T1000 (cell line): Measurements from ENCODE around the gene HYAL4.
"Not testable (repeated sequence)": the region's sequence is repeated elsewhere in the genome, so short reads cannot be mapped to it uniquely, and the experiment has no call there.

ENCODE experiments used
- DNase-seq: peaks from one replicate; lab custom pipeline; 2025; ENCODE audit warnings: mixed read lengths; lab: John Stamatoyannopoulos, UW

HYAL4 gene

GRCh38 chr7:123844712-123845219, at the start of gene HYAL4:
Gene HYAL4 (plus strand): TSS chr7:123845169. CDS start chr7:123868274, 23,105 bp downstream.
- DNase-seq = no peak

GRCh38 chr7:123795917-123796316, 49.1 kb upstream of the HYAL4 start:
- no peak for DNase-seq

- no peak for DNase-seq
Measured at GRCh38 chr7:123796568-123796967, 48.4 kb upstream of the HYAL4 start.

- DNase-seq = no peak
Measured at GRCh38 chr7:123797673-123798531, 47.1 kb upstream of the HYAL4 start.

- no peak for DNase-seq
Measured at GRCh38 chr7:123798532-123799188, 46.3 kb upstream of the HYAL4 start.

- no peak for DNase-seq
Measured at GRCh38 chr7:123802249-123802648, 42.7 kb upstream of the HYAL4 start.

- DNase-seq = no peak
Measured at GRCh38 chr7:123805287-123805686, 39.7 kb upstream of the HYAL4 start.

- DNase-seq = no peak
Measured at GRCh38 chr7:123809471-123809870, 35.5 kb upstream of the HYAL4 start.

- no peak for DNase-seq
Measured at GRCh38 chr7:123811056-123811455, 33.9 kb upstream of the HYAL4 start.

GRCh38 chr7:123816916-123817315, 28.1 kb upstream of the HYAL4 start:
- DNase-seq = no peak

- no peak for DNase-seq
Measured at GRCh38 chr7:123819001-123819400, 26.0 kb upstream of the HYAL4 start.

- not testable (repeated sequence) for DNase-seq
Measured at GRCh38 chr7:123819795-123820194, 25.2 kb upstream of the HYAL4 start.

- no peak for DNase-seq
Measured at GRCh38 chr7:123820864-123821263, 24.1 kb upstream of the HYAL4 start.

GRCh38 chr7:123821320-123821719, 23.6 kb upstream of the HYAL4 start:
- DNase-seq = no peak

- DNase-seq = no peak
Measured at GRCh38 chr7:123823898-123824753, 20.8 kb upstream of the HYAL4 start.

- DNase-seq = no peak
Measured at GRCh38 chr7:123824754-123825067, 20.3 kb upstream of the HYAL4 start.

GRCh38 chr7:123828805-123829204, 16.2 kb upstream of the HYAL4 start:
- no peak for DNase-seq

GRCh38 chr7:123836656-123837055, 8.3 kb upstream of the HYAL4 start:
- DNase-seq = no peak

GRCh38 chr7:123839106-123839505, 5.9 kb upstream of the HYAL4 start:
- not testable (repeated sequence) for DNase-seq

GRCh38 chr7:123844142-123844541, 827 bp upstream of the HYAL4 start:
- DNase-seq = not testable (repeated sequence)

GRCh38 chr7:123845823-123846216, 851 bp downstream of the HYAL4 start:
- no peak for DNase-seq

GRCh38 chr7:123846217-123846891, 1.4 kb downstream of the HYAL4 start:
- DNase-seq = peak; percentile 19
